ENCODE data around the gene ALOX15B.

ALOX15B gene

GRCh38 chr17:8080208-8080798 is 41.4 kb downstream of the ALOX15B start:
- DNase-seq (ENCODE audit: low read depth in 2 of 2) = no peak

GRCh38 chr17:8080799-8081219 is 42.0 kb downstream of the ALOX15B start:
- no peak for DNase-seq (ENCODE audit: low read depth in 2 of 2)

- no peak for DNase-seq (ENCODE audit: low read depth in 2 of 2)
These were observed 43.0 kb downstream of the ALOX15B start for GRCh38 chr17:8081876-8082275.

DNA sequence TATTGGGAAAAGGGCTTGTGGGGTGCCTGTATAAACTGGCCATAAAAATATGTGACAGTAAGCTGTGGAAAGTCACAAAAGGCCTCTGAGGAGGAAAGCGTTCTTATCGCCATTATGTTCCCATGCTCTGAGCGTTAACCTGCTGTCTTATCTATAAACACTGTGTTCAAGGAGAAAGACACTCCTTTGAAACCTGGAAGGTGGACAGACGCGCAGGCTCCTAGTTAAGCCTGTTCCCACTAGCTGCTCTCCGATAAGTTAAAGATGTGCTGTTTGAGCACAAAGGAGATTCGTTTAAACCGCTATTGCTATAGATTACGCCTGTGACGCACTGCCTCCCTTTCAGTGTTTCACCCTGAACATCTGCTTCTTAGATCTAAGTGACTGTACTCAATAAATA is 43.4 kb downstream of the ALOX15B start:
- no peak for DNase-seq (ENCODE audit: low read depth in 2 of 2)

- DNase-seq (ENCODE audit: low read depth in 2 of 2) = no peak
These were observed 45.4 kb downstream of the ALOX15B start for GRCh38 chr17:8084250-8084649.

DNA sequence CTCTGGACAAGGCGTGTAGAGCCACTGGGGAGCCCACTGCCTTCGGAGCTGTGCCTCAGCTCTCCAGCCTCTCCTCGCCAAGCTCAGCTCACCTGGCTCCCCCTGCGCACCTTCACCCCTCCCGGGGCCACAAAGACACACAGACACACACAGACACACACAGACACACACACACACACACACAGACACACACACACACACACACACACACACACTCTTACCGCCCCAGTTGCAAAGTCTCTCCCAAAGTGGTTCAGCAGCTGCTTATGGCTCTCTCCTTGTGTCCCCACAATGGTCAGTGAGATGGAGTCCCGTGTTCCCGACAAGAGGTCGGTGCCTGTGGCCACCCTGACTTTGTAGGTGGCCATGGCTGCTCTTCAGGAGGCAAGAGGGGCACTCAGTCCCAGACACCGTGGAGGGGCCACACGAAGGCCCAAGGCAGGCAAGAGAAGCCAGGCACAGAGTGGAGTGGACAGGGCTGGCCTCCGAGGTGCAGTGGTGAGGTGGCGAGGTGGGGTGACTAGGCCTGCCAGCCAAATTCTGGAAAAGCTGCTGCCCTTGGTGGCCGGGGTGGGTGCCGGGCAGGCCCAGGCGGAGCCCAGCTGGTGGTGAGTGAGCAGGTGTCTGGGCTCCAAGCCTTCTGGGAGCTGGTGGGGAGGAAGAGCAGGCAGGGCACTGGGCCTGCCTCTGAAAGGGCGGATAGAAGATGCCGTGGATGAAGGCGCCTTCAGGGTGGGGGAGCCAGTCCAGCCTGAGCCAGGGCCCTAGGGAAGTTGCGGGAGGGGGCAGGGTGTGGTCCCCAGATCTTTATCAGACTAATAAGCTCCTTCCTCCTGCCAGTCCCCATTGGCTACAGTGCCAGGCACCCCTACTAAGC is 48.5 kb downstream of the ALOX15B start, which contains the start of gene ALOX12B:
ALOX12B (minus strand) TSS at position 642 of the 877 bp plus-strand sequence; CDS start at position 368, 274 bp downstream.
- DNase-seq (ENCODE audit: low read depth in 2 of 2) = no peak

DNA sequence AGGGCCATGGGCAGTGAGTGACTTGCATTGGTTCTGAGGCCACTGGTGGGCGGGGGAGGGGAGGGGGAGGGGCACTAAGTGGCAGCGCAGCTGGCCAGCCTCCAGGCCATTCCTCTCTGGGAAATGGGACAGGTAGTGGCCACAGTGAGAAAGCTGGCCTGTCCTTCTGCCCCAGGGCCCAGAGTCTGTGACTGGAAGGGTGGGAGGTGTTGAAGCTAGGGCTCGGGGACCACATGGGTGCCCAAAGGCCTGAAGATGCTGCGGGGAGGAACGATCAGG is 49.0 kb downstream of the ALOX15B start:
- no peak for DNase-seq (ENCODE audit: low read depth in 2 of 2)

DNA sequence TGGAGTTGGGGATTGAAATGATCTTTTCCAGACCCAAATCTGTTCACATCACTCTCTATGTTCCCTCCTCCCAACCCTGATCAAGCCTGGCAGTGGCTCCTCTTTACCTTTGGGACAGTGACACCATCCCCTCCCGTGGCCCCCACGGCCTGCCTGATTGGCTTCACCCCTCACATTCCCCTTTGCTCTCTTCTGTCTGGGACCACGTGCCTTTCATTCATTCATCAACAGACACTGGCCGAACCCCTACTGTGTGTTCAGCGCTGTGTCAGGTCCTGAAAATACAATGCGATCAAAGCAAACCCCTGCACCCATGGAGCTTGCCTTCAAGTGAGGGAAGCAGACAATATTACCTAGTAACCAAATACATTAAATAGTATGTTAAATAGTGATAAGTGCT is 50.9 kb downstream of the ALOX15B start:
- no peak for DNase-seq (ENCODE audit: low read depth in 2 of 2)

- no peak for DNase-seq (ENCODE audit: low read depth in 2 of 2)
These were observed 52.3 kb downstream of the ALOX15B start for GRCh38 chr17:8091033-8091687.

GRCh38 chr17:8095361-8095760 is 56.5 kb downstream of the ALOX15B start:
- DNase-seq (ENCODE audit: low read depth in 2 of 2) = no peak

DNA sequence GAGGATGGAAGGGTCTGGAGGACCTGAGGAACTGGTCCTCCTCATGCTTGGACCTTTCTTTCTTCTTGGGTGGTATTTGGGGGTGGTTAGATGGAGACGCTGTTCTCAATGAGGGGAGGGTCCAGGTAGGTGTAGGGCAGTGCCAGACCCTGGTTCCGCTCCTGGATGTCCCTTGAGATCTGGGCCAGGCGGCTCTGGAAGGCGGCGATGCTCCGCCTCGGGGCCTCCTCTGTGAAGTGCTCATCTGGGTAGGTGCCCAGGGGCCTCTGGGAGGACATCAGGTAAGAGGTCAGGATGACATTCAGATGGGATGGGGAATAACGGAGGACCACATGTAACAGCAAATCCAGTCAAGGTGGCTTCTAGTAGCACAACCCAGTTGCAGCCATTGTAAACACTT is 57.7 kb downstream of the ALOX15B start:
- DNase-seq (ENCODE audit: low read depth in 2 of 2) = no peak
